Choroid plexus epithelial cell (primary cell): ENCODE results near the gene TIGD7.
A peak's percentile ranks its signal among the peaks of the same experiment; 100 is the strongest.

Source experiments
- DNase-seq: peaks from one replicate; pipeline ENCODE4 v3.0.0-alpha.2; 2010; ENCODE audit warnings: low read depth
- H3K4me3 ChIP-seq: 2 replicates; pipeline ENCODE4 v1.5.1; 2011; ENCODE audit warnings: low read depth, mild to moderate bottlenecking, control low read depth, low read length, moderate library complexity
- TF ChIP-seq, protein P1 (sequence below): conservative IDR thresholded peaks from 2 replicates; pipeline ENCODE4 v1.5.1; 2011; ENCODE audit warnings: low read depth, mild to moderate bottlenecking, control low read depth, inconsistent platforms, low read length, moderate library complexity

Gene TIGD7

DNA sequence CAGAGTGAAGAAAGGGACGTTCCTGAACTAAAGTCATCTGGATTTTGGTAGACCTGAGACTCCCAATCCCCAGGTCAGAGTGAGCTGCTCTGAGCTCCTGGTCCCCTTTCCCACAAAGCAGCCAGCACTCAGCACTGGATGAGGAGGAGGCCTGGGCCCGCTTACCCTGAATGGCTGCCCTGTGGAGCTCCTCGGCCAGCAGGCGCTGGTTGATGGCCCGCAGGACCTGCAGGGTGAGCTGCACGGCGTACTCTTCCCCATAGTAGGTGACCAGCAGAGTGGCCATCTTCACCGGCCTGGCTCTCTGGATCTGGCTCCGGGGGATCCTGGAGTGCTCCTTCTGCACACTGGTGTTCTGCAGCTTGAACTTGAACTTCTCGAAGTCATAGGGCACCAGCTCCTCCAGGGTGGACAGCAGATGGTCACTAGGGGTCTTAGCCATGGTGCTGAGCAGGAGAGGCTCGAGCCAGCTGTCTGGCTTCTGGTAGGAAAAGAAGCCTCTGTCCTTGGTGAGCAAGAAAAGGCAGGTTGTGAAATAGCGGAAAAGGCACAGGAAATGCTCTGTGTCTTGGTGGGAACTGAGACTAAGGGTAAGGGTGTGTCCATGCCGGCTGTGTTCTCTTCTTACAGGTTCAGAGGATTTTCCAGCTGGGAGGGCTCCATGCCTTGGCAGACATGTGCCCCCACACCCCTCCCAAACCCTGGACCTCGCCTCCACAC, 48.9 kb downstream of the TIGD7 start, which contains the start of gene MEFV:
Gene MEFV (minus strand): TSS at position 488 of the 720 bp plus-strand sequence. CDS start 46 bp downstream, at position 442.
- TF ChIP-seq, protein P1, sequence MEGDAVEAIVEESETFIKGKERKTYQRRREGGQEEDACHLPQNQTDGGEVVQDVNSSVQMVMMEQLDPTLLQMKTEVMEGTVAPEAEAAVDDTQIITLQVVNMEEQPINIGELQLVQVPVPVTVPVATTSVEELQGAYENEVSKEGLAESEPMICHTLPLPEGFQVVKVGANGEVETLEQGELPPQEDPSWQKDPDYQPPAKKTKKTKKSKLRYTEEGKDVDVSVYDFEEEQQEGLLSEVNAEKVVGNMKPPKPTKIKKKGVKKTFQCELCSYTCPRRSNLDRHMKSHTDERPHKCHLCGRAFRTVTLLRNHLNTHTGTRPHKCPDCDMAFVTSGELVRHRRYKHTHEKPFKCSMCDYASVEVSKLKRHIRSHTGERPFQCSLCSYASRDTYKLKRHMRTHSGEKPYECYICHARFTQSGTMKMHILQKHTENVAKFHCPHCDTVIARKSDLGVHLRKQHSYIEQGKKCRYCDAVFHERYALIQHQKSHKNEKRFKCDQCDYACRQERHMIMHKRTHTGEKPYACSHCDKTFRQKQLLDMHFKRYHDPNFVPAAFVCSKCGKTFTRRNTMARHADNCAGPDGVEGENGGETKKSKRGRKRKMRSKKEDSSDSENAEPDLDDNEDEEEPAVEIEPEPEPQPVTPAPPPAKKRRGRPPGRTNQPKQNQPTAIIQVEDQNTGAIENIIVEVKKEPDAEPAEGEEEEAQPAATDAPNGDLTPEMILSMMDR = no peak
- no peak within 1 kb of the TSS for H3K4me3 ChIP-seq
- DNase-seq = peak; percentile 28

DNA sequence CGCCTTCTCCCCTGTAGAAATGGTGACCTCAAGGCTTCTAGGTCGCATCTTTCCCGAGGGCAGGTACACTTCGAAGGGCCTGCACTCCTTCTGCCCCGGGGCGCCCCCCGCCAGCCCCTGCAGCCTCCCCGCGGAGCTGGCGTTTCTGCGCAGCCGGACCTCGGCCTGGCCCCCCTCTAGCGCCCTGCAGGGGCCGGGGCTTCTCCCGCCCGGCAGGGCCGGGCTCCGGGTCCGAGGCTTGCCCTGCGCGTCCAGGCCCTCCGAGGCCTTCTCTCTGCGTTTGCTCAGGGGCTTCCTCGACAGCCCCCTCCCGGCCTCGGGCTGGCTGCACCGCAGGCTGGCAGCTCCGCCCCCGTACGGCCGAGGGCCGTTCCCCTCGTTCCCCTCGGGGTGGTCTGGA, 50.9 kb downstream of the TIGD7 start:
- TF ChIP-seq, protein P1 = no peak
- no peak for DNase-seq
- no peak overlapping the region for H3K4me3 ChIP-seq

DNA sequence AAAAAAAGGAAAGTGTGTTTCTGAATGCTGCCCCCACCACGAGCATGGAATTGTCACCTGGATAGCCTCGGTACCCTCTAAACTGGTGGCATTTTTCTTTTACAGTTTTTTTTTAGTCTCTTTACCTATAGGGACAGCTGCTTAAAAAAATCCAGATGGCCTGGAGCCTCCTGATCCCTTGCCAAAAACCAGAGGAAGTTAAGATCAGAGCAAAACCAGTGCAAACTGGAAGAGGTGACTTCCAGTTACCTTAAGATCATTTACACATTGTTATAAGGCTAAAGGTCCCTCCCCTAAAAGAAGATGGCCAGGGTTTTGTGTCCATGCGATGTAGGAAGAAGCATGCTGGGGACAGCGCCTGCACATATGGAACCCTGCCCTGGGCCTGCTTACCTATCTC, 52.3 kb downstream of the TIGD7 start:
- no peak overlapping the region for H3K4me3 ChIP-seq
- DNase-seq = no peak
- TF ChIP-seq, protein P1 = no peak

DNA sequence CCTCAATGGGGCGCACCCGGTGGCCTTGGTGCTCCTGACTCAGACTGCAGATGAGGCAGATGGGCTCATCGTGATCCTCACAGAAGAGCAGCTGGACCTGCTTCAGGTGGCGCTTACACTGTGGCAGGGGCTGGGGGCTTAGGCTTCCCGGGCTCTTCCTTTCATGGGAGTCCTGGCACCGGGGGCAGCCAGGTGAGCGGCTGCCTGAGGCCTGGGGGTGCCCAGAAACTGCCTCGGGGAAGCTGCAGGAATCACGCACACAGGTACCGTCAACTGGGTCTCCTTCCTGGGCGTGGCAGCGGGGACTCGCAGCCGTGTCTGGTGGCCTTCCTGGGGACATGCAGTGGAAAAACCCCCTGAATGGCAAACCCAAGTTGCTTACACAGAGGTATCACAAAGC, 55.8 kb downstream of the TIGD7 start:
- no peak for DNase-seq
- H3K4me3 ChIP-seq = no peak overlapping the region
- TF ChIP-seq, protein P1 = no peak

DNA sequence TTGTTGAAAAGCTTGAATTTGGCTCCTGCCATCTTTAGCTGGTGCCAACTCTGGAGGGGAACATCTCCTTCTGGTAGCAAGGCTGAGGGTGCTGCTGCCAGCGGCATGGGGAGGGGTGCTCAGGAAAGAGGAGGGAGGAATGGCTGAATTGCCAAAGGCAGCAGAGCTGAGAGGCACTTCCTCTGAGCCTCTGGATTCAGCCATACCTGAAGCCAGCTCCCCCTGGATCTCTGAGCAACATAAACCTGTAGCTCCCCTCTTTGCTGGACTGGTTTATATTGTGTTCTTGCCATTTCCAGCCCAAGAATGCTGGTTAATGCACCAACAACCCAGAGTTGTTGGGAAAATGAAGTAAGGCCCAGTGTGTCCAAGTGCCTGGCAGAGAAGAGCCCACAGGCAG, 56.2 kb downstream of the TIGD7 start:
- TF ChIP-seq, protein P1 = no peak
- no peak for DNase-seq
- H3K4me3 ChIP-seq = no peak overlapping the region
